ENCODE data around the gene CSRP1. TPM values are rescaled to one million over a fixed set of nuclear protein-coding genes. Genes with fewer than 3 reads are reported as not detected.

CSRP1 gene
- polyA plus RNA-seq, 4 donors: 62.1 to 181 (median 112) TPM

DNA sequence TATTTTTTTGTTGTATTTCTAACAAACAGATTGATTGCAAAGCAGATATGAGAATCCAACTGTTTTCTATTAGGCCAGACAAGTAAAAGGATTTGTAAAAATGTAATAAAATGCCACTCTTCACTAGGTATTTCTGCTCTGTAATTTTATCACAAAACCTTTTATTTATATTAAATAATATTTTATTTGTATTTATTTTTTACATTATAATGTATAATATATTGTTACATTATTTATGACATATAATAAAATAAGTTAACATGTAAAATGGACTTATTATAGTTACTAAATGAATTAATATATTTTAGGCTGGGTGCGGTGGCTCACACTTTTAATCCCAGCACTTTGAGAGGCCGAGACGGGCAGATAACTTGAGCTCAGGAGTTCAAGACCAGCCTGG lies 72.7 kb downstream of the CSRP1 start:
- Histone ChIP-seq H3K36me3 (ENCODE audit: control insufficient read depth in 3 of 3, insufficient read depth in 2 of 3, low read depth in 1 of 3, low read length in 3 of 3) (no peaks in the 10 kb centered on the region), H3K4me1 (ENCODE audit: control insufficient read depth in 3 of 3, insufficient read depth in 2 of 3, low read depth in 1 of 3, low read length in 2 of 3) (peaks cover 0 to 4% (median 0%) of the 10 kb centered on the region in 3 donors), H3K27me3 (ENCODE audit: control insufficient read depth in 3 of 3, insufficient read depth in 3 of 3, low read length in 3 of 3) (no peaks in the 10 kb centered on the region), H3K27ac (ENCODE audit: low read depth in 1 of 3, low read length in 2 of 3) (no peak overlapping the region), H3K4me3 (ENCODE audit: low read depth in 1 of 3, low read length in 3 of 3) (no peak overlapping the region), H3K9me3 (ENCODE audit: control insufficient read depth in 2 of 2, insufficient read depth in 1 of 2, low read depth in 1 of 2, low read length in 1 of 2) (no peaks in the 10 kb centered on the region)
- 82 to 89% (median 85%) methylated on average over 3 of the region's 3 CpGs for WGBS, 3 donors
- DNase-seq (no peak), FAIRE-seq (no peak)

DNA sequence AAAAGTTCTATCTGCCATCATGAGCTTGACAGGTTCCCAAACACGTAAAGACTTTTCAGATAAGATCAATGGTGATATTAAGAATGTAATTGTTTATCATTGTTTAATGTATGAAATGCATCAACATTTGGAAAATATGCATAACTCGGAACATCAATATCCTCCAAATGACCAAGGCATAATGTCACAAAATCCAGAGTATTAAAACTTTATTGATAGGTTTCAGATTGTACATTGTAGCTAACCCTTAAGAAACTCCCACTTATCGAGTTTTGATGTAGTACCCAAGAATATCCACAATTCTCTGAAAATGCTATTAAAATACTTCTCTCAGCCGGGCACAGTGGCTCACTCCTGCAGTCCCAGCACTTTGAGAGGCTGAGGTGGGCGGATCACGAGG lies 73.3 kb downstream of the CSRP1 start:
- no peak for DNase-seq
- FAIRE-seq: no peak

More for the DNA sequence above, 73.3 kb downstream of the CSRP1 start:
- Histone ChIP-seq H3K36me3 (ENCODE audit: control insufficient read depth in 3 of 3, insufficient read depth in 2 of 3, low read depth in 1 of 3, low read length in 3 of 3) (no peaks in the 10 kb centered on the region), H3K4me1 (ENCODE audit: control insufficient read depth in 3 of 3, insufficient read depth in 2 of 3, low read depth in 1 of 3, low read length in 2 of 3) (peaks cover 0 to 4% (median 0%) of the 10 kb centered on the region in 3 donors), H3K4me3 (ENCODE audit: low read depth in 1 of 3, low read length in 3 of 3) (no peak overlapping the region), H3K27ac (ENCODE audit: low read depth in 1 of 3, low read length in 2 of 3) (no peak overlapping the region), H3K27me3 (ENCODE audit: control insufficient read depth in 3 of 3, insufficient read depth in 3 of 3, low read length in 3 of 3) (no peaks in the 10 kb centered on the region), H3K9me3 (ENCODE audit: control insufficient read depth in 2 of 2, insufficient read depth in 1 of 2, low read depth in 1 of 2, low read length in 1 of 2) (no peaks in the 10 kb centered on the region)
- WGBS, 3 donors: 69 to 82% (median 71%) methylated on average over 6 of the region's 6 CpGs

Other genes starting within 250 kb of the CSRP1 start
- under 1 TPM; 0.24 to 0.69 (median 0.36) TPM for gene PKP1, start 223.6 kb downstream of the CSRP1 start, polyA plus RNA-seq
- gene TNNT2, start 129.4 kb downstream of the CSRP1 start, polyA plus RNA-seq: 10 to 100 TPM in 2 of 4 donors, 1 to 10 TPM in 1, under 1 TPM in 1; 0.78 to 86.7 (median 12.6) TPM
- 100 to 1,000 TPM; 108 to 138 (median 131) TPM for gene LAD1, start 107.8 kb downstream of the CSRP1 start, polyA plus RNA-seq
- 1 to 10 TPM in 3 of 4 donors, under 1 TPM in 1; 0.01 to 8.4 (median 4.5) TPM for gene TNNI1, start 85.4 kb downstream of the CSRP1 start, polyA plus RNA-seq
- gene PHLDA3, start 37.9 kb downstream of the CSRP1 start, polyA plus RNA-seq: 10 to 100 TPM in 1 of 4 donors, 1 to 10 TPM in 2, under 1 TPM in 1; 0.89 to 13.3 (median 5.0) TPM
- 1 to 10 TPM in 2 of 4 donors, under 1 TPM in 2; 0.67 to 6.4 (median 3.4) TPM for gene NAV1, start 32.0 kb upstream of the CSRP1 start, polyA plus RNA-seq